GM12864 (cell line): ENCODE data around the gene MYCN.

ENCODE experiments used
- DNase-seq: peaks from one replicate; pipeline ENCODE4 v3.0.0-alpha.2; 2011; ENCODE audit warnings: low read depth
- H3K4me3 ChIP-seq: 2 replicates; pipeline ENCODE4 v1.5.1; 2011; ENCODE audit warnings: mild to moderate bottlenecking, low read depth, low read length, control low read depth
- TF ChIP-seq, protein P1 (sequence below): IDR thresholded peaks from 2 replicates; pipeline ENCODE4 v1.5.1; 2011; ENCODE audit warnings: low read depth, mild to moderate bottlenecking, moderate library complexity, low read length, control low read depth, inconsistent platforms; ENCODE audit errors: missing control alignments

The MYCN gene

DNA sequence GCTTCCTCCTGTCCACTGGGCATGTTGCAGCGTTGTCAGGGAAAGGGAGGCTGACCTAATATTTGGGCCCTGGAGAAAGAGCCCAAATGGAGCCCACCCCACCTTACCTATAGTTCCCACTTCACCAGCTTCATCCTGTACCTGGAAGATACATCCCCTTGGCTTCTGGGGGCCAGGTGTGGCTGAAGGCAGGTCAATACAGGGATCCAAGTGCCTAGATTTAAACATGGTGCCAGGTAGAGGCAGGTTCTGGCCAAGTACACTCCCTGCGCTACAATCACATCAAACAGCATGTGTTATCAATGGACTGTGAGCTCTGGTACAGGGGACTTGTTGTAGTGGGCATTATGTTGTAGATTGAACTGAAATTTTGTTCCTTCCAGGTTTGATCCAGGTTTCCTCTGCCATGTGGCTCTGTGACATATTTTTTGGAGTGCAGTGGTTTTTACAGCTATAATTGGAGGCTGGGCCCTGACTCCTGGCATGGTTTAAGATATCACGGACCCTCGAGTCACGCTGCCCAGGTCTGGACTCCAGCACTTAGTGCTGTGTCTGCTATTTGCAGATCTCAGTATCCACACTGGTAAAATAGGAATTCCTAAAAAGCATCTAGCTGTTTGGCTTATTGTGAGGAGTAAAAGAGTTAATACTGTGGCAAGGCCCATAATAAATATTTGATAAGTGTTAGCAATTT, 23.8 kb downstream of the MYCN start:
- DNase-seq, result no peak
- no peak overlapping the region for H3K4me3 ChIP-seq
- TF ChIP-seq, protein P1, sequence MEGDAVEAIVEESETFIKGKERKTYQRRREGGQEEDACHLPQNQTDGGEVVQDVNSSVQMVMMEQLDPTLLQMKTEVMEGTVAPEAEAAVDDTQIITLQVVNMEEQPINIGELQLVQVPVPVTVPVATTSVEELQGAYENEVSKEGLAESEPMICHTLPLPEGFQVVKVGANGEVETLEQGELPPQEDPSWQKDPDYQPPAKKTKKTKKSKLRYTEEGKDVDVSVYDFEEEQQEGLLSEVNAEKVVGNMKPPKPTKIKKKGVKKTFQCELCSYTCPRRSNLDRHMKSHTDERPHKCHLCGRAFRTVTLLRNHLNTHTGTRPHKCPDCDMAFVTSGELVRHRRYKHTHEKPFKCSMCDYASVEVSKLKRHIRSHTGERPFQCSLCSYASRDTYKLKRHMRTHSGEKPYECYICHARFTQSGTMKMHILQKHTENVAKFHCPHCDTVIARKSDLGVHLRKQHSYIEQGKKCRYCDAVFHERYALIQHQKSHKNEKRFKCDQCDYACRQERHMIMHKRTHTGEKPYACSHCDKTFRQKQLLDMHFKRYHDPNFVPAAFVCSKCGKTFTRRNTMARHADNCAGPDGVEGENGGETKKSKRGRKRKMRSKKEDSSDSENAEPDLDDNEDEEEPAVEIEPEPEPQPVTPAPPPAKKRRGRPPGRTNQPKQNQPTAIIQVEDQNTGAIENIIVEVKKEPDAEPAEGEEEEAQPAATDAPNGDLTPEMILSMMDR, result no peak

DNA sequence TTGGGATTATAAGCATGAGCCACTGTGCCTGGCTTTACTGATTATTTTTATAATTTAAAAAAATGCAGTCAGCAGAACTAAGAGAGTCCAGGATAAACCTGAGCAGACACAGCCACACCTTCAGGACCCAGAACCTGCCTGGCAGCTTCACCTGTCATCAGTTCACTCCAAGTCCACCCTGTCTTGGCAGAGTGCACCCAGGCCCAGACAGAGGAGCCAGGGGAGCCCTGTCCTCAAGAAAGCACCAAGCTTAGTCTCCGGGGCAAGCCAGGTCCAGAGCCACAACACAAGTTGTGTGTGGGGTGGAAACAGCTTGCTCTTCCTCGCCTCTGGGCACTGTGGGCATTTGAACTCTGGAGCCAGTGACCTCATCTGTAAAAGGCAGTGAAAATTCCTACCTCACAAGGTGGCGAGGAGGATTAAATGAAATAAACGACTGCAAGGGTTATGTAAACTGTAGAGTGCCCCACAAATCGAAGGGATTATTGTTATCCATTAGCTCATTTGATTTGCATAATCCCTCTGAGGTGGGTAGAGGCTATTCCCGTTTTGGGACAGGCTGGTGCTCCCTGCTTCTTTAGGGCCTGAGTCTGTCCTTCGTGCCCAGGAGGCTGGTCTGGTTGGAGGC, 24.7 kb downstream of the MYCN start:
- DNase-seq, result no peak
- TF ChIP-seq, protein P1, result no peak
- no peak overlapping the region for H3K4me3 ChIP-seq

DNA sequence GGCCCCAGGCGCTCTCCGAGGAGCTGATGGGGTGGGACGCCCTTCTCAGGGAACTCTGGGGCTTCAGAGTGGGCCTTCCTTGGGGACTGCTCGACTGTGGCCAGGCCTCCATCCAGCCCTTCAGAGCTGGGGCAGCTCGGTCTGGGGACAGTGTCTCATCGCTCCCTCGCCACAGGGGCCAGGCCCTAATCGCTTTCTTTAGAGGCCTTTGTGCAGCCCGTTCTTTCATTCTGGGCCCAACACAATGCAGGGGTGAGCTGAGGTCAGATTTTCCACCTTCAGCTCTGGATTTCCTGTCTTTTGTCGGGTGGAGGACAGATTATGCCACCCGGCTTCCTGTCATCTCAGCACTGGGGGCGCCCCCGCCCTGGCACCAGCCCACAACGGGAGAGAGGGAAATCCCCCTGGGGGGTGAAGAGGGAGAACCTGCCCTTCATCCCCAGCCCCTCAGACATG, 25.2 kb downstream of the MYCN start:
- TF ChIP-seq, protein P1, result no peak
- H3K4me3 ChIP-seq, result no peak overlapping the region
- DNase-seq, result no peak

DNA sequence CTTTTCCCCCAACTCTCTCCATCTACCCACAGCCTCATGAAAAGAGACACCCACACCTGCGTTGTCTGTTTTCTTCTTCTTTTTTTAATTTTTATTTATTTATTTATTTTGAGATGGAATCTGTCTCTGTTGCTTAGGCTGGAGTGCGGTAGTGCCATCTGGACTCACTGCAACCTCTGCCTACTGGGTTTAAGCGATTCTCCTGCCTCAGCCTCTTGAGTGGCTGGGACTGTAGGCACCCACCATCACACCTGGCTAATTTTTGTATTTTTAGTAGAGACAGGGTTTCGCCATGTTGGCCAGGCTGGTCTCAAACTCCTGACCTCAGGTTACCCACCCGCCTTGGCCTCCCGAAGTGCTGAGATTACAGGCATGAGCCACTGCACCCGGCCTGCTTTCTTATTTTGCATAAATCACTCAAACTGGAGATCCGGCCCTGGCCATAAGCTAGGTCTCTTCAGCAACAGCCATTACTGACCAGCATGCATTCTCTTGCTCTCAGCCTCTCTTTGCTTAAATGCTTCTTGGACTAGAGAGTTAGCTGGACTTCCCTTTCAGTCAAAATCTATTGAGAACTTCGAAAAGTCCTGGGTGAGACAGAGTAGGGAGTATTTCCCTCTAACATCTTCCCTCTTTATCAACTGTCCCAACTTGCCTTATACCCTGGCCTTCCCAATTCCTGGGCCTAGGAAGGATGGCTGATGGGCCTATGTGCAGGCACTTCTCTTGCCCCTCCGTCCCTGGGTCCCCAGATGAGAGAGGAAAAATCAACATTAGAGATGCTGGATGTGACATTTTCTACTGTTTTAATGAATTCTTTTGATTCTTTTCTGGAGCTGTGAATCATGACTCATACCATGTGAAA, 27.3 kb downstream of the MYCN start:
- no peak for DNase-seq
- TF ChIP-seq, protein P1, result no peak

DNA sequence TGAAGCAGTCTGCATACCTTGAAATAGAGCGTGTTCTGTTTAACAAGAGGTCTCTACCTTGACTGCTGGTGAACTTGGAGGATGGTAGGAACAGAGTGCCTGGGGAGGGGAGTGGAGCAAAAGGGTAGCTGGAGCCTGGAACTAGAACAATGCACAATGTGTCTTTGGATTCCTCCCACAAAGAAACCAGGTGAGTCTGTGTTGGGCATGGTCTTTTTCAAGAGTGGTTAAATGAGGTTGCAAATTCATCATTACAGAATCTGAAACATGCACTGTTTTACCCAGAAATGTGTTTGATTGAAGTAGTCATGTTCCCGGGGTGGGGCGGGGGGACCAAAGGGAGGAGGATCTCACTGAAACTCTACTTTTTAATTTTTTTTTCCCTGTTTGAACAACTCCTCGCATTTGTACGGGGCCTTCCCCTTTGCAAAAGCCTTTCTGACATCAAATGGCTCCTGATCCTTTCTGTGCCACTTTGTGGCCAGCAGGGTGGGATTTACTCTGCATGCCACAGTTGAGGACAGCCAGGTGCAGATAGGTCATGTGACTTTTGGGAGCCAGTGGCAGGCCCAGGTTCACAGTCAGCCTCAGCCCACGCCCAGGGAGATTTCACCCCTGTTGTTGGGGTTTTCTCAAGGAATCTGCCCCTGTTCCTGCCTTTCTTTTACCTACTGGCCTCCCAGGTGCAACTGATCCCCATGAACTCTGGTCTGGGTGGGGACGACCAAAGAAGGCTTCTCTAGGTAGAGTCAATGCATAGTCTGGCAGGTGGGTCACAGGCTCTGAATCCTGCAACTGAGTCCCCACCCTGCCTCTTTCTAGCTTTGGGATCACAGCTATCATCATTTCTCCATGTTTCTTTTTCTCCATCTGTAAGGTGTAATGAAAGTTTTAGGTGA, 28.2 kb downstream of the MYCN start:
- DNase-seq, result no peak
- TF ChIP-seq, protein P1, result no peak
- no peak overlapping the region for H3K4me3 ChIP-seq

More for the DNA sequence above, 27.3 kb downstream of the MYCN start:
- no peak overlapping the region for H3K4me3 ChIP-seq

DNA sequence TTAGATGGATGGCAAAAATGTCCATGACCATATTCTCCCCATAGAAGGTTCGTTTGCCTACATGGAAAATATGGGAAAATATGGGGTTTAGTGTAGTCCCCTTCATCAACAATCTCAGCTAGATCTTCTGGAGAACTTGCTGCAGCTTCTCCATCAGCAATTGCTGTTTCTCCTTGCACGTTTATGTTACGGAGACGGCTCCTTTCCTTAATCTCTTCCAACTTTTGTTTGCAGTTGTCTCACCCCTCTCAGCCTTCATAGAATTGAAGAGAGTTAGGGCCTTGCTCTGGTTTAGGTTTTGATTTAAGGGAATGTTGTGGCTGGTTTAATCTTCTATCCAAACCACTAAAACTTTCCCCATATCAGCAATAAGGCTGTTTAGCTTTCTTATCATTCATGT, 28.9 kb downstream of the MYCN start:
- DNase-seq, result no peak
- H3K4me3 ChIP-seq, result no peak overlapping the region
- TF ChIP-seq, protein P1, result no peak
